Pancreas (tissue), 10 donors: ENCODE results near the gene ALAD. TPM values are rescaled to one million over a fixed set of nuclear protein-coding genes. Genes with fewer than 3 reads are reported as not detected.

Experiments
- ATAC-seq, 4 donors: fragments of 200-7000 bp; cut with Tn5 transposase; one replicate each; pipeline versions ENCODE4 v1.8.0 to v1.9.1; 2020; ENCODE audit warnings: mild to moderate bottlenecking in 4 of 4, moderate library complexity in 4 of 4
- DNase-seq, 6 donors: peaks; one replicate each; pipeline ENCODE4 v3.0.0-alpha.2; 2020
- FAIRE-seq: peaks from 2 replicates; lab custom pipeline; 2012; peaks lifted over from hg19 to GRCh38; lab: Jason Lieb, UNC
- H3K27ac ChIP-seq, 4 donors: fragments of 200-600 bp; sonication (generic); 1 replicate in 3 of 4; 2 replicates in 1 of 4; pipeline versions ENCODE4 v1.5.0 to v1.8.0; 2020
- H3K27me3 ChIP-seq, 4 donors: fragments of 200-600 bp; one replicate each; pipeline ENCODE4 v1.8.0; 2021
- H3K36me3 ChIP-seq, 3 donors: fragments of 200-600 bp; sonication (generic) in 1 of 3; one replicate each; pipeline versions ENCODE4 v1.5.0 to v1.8.0; 2020 to 2021
- H3K4me1 ChIP-seq, 3 donors: fragments of 200-600 bp; one replicate each; pipeline ENCODE4 v1.8.0; 2021
- H3K4me3 ChIP-seq, 4 donors: fragments of 200-600 bp; sonication (generic) in 2 of 4; one replicate each; pipeline versions ENCODE4 v1.5.0 to v1.8.0; 2020 to 2021
- H3K9me3 ChIP-seq, 4 donors: fragments of 200-600 bp; one replicate each; pipeline ENCODE4 v1.8.0; 2021
- WGBS, 2 donors: extraction: QIAGEN DNeasy Blood & Tissue Kit; methylation state at CpG; one replicate each; pipeline ENCODE4 v1.1.7; 2013; 5-methylcytosine and 5-hydroxymethylcytosine counted together
- intact Hi-C, 3 donors: fragments of 100-400 bp; cut with DNase I; formaldehyde crosslinking; loops; one replicate each; pipeline versions ENCODE4 v1.11.1 to v1.14.2; 2022
- polyA plus RNA-seq, 2 donors: library from polyadenylated mRNA; stranded (reverse); fragments of 200-250 nt; gene quantifications; one replicate each; pipeline ENCODE4 v1.2.3, GENCODE V29; 2013
- total RNA-seq, 6 donors: library from RNA; stranded (reverse); fragmentation: NEBNext Ultra II Directional in 4 of 6; extraction: Animal tissue kit (Norgen Biotek cat#: 25700) in 4 of 6; gene quantifications; one replicate each; pipeline versions ENCODE4 v1.2.1 to v1.2.4, GENCODE V29; 2021 to 2023
- TF ChIP-seq, protein P1 (sequence below), 4 donors: fragments of 200-600 bp; sonication (generic) in 3 of 4; IDR thresholded peaks; one replicate each; pipeline versions ENCODE4 v1.5.0 to v1.8.0; 2021; ENCODE audit warnings: antibody characterized with exemption in 4 of 4
- donor health status: healthy with polysubstance abuse.
- donor health status: DM: no; HTN: no; CAD: no; lungs with moderate emphysema.
- donor health status: DM: no; HTN: no; CAD: no.
- donor health status: control.
- donor health status: control.
- donor health status: Bipolar disorder and iron deficiency.
- donor health status: DM: yes; HTN: yes; CAD: no.
- donor health status: DM: no; HTN: no; CAD: no.
- donor health status: DM: no; HTN: no; CAD: no.
- donor health status: DM: yes; HTN: yes; CAD: no.

The ALAD gene
- total and polyA plus RNA-seq, 8 donors = 35.7 to 60.3 (median 44.9) TPM

GRCh38 chr9:113399646-113400200 lies 1.4 kb downstream of the ALAD start:
- Histone ChIP-seq H3K36me3 (no peaks in the 10 kb centered on the region), H3K27me3 (no peaks in the 10 kb centered on the region), H3K4me1 (peaks cover 34 to 44% (median 39%) of the 10 kb centered on the region in 3 donors), H3K27ac (peak overlapping the region; percentile 16 to 78 (median 64)), H3K4me3 (peak overlapping the region in 3 of 4 donors; percentile 59 to 78 (median 73)), H3K9me3 (no peaks in the 10 kb centered on the region)
- intact Hi-C loops = loop anchor here in 2 of 3 donors (10.0 kb wide), 2 partner anchors 55 to 95 kb away; partner anchors contain the start of genes BSPRY (in 2 of the 2), WDR31 (in 2 of the 2) and RNF183 (in 1 of the 2)
- peak in 2 of 6 donors; percentile 19 to 33 for DNase-seq
- WGBS, 2 donors = 20 to 26% methylated on average over 3 of the region's 3 CpGs
- TF ChIP-seq, protein P1, sequence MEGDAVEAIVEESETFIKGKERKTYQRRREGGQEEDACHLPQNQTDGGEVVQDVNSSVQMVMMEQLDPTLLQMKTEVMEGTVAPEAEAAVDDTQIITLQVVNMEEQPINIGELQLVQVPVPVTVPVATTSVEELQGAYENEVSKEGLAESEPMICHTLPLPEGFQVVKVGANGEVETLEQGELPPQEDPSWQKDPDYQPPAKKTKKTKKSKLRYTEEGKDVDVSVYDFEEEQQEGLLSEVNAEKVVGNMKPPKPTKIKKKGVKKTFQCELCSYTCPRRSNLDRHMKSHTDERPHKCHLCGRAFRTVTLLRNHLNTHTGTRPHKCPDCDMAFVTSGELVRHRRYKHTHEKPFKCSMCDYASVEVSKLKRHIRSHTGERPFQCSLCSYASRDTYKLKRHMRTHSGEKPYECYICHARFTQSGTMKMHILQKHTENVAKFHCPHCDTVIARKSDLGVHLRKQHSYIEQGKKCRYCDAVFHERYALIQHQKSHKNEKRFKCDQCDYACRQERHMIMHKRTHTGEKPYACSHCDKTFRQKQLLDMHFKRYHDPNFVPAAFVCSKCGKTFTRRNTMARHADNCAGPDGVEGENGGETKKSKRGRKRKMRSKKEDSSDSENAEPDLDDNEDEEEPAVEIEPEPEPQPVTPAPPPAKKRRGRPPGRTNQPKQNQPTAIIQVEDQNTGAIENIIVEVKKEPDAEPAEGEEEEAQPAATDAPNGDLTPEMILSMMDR (IDR thresholded peaks at IDR 0.05) = no peak
- no peak for FAIRE-seq
- no peak for ATAC-seq

DNA sequence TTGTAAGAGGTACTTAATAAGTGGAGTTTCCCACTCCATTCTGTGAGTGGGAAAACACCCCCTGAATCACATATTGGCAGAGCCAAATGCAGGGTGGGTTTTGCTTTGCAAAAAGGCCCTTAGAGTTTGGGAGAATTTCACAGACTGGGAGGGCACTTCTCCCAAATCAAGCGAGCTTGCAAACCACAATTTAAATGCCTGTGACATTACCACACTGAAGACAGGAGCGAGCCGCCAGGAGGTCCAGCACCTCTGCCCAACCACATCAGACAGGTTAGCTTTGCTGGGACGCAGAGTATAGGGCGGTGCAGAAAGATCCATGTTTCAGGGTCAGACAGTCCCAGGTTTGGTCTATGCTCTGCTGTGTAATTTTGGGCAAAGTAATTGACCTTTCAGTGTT lies 2.3 kb downstream of the ALAD start:
- peak overlapping the region; percentile 16 to 78 (median 64) for H3K27ac ChIP-seq
- TF ChIP-seq, protein P1 (IDR thresholded peaks at IDR 0.05) = no peak
- H3K36me3 ChIP-seq = no peaks in the 10 kb centered on the region
- intact Hi-C loops = loop anchor here in 2 of 3 donors (10.0 kb wide), 1 partner anchor 54 kb away; the partner anchor contains the start of genes BSPRY (in 2 of the 2) and WDR31 (in 2 of the 2)
- H3K9me3 ChIP-seq = no peaks in the 10 kb centered on the region
- H3K4me1 ChIP-seq = peaks cover 34 to 44% (median 39%) of the 10 kb centered on the region in 3 donors
- FAIRE-seq (no peak), ATAC-seq (no peak), DNase-seq (peak in 1 of 6 donors; percentile 22)
- H3K27me3 ChIP-seq = no peaks in the 10 kb centered on the region
- H3K4me3 ChIP-seq = peak overlapping the region in 1 of 4 donors; percentile 78
- WGBS, 2 donors = 26 to 30% methylated on average over 5 of the region's 5 CpGs

GRCh38 chr9:113397203-113397631 lies 3.9 kb downstream of the ALAD start:
- no peak for DNase-seq

DNA sequence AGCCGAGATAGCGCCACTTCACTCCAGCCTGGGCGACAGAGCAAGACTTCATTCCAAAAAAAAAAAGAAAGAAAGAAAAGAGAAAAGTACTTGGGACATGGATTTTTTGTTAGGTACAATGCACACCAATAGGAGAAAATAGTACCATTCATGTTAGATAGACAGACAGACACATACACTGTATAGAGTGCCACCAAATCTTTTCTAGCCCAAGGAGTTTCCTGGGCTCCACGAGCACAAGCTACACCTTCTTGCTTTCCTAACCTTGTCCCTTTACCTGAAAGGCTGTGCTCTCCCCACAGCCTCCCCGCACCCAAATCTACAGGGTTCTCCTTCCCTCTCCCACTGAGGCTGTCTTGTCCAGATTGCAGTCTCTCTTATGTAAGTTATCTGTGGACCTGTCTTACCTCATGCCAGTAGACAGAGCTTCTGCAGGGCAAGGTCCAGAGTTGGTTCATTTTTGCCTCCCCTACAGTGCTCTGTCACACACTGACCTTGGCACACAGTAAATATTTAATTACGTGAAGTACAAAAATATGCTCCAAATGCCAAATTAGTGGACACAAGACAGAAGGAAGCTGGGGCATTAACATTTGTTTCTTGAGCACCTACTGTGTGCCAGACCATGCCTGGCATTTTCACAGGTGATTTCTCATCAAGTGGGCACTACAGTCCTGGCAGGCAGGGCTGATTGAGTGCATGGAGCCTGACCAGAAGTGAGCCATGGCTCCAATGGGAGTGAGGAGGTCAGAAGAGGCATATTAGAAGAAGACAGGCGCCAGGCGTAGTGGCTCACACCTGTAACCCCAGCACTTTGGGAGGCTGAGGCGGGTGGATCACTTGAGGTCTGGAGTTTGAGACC lies 5.9 kb downstream of the ALAD start:
- FAIRE-seq (no peak), DNase-seq (peak in 2 of 6 donors; percentile 9 to 13), ATAC-seq (peak in 3 of 4 donors; percentile 32 to 53 (median 45))
- intact Hi-C loops = loop anchor here in 2 of 3 donors (10.0 kb wide), 1 partner anchor 50 kb away; the partner anchor contains the start of genes BSPRY (in 2 of the 2) and WDR31 (in 2 of the 2)
- Histone ChIP-seq H3K9me3 (no peaks in the 10 kb centered on the region), H3K27ac (peak overlapping the region in 2 of 4 donors; percentile 28 to 54), H3K36me3 (peaks cover 0 to 23% (median 10%) of the 10 kb centered on the region in 3 donors), H3K27me3 (no peaks in the 10 kb centered on the region), H3K4me3 (no peak overlapping the region), H3K4me1 (peaks cover 28 to 43% (median 39%) of the 10 kb centered on the region in 3 donors)
- TF ChIP-seq, protein P1 (IDR thresholded peaks at IDR 0.05) = no peak
- 75 to 77% methylated on average over 9 of the region's 9 CpGs for WGBS, 2 donors

More at GRCh38 chr9:113397203-113397631, 3.9 kb downstream of the ALAD start:
- Histone ChIP-seq H3K27ac (peak overlapping the region in 2 of 4 donors; percentile 26 to 78), H3K4me1 (peaks cover 34 to 44% (median 39%) of the 10 kb centered on the region in 3 donors), H3K36me3 (peaks cover 0 to 3% (median 0%) of the 10 kb centered on the region in 3 donors), H3K9me3 (no peaks in the 10 kb centered on the region), H3K27me3 (no peaks in the 10 kb centered on the region), H3K4me3 (no peak overlapping the region)
- TF ChIP-seq, protein P1 (IDR thresholded peaks at IDR 0.05) = no peak
- FAIRE-seq = no peak
- ATAC-seq = no peak
- intact Hi-C loops = loop anchor here in 2 of 3 donors (10.0 kb wide), 1 partner anchor 52 kb away; the partner anchor contains the start of genes BSPRY (in 2 of the 2) and WDR31 (in 2 of the 2)
- 45 to 50% methylated on average over 3 of the region's 3 CpGs for WGBS, 2 donors
